GM18858 (cell line): ENCODE data around the gene TEDC1.

Experiments
- ATAC-seq: cut with Tn5 transposase; IDR thresholded peaks from one replicate; pipeline ENCODE4 v1.9.1; 2021; ENCODE audit not compliant: unreplicated experiment

The TEDC1 gene

GRCh38 chr14:105484069-105484996 is 6.7 kb upstream of the TEDC1 start:
- no peak for ATAC-seq

- no peak for ATAC-seq
These were observed 6.1 kb upstream of the TEDC1 start for GRCh38 chr14:105484997-105485393.

GRCh38 chr14:105485739-105486162 is 5.3 kb upstream of the TEDC1 start:
- no peak for ATAC-seq

GRCh38 chr14:105486163-105486973 is 4.7 kb upstream of the TEDC1 start, which contains the start of gene CRIP1:
CRIP1 (plus strand) TSS chr14:105486886; CDS start chr14:105487260, 374 bp downstream.
- ATAC-seq, result no peak

- no peak for ATAC-seq
These were observed 4.0 kb upstream of the TEDC1 start for GRCh38 chr14:105486974-105487448.

GRCh38 chr14:105487449-105487985 is 3.5 kb upstream of the TEDC1 start:
- no peak for ATAC-seq

GRCh38 chr14:105487986-105488777 is 2.9 kb upstream of the TEDC1 start:
- ATAC-seq, result no peak

- ATAC-seq, result no peak
These were observed 2.1 kb upstream of the TEDC1 start for GRCh38 chr14:105488781-105489541.

- ATAC-seq, result no peak
These were observed 1.3 kb upstream of the TEDC1 start for GRCh38 chr14:105489542-105490266.

- peak; percentile 3 for ATAC-seq
These were observed 827 bp upstream of the TEDC1 start for GRCh38 chr14:105490267-105490571.

GRCh38 chr14:105491366-105491973 is 424 bp downstream of the TEDC1 start:
- ATAC-seq, result no peak

- ATAC-seq, result no peak
These were observed 1.3 kb downstream of the TEDC1 start for GRCh38 chr14:105492031-105492970.

GRCh38 chr14:105492971-105493871 is 2.2 kb downstream of the TEDC1 start:
- no peak for ATAC-seq

- ATAC-seq, result no peak
These were observed 3.0 kb downstream of the TEDC1 start for GRCh38 chr14:105493921-105494605.

GRCh38 chr14:105494606-105494929 is 3.5 kb downstream of the TEDC1 start:
- no peak for ATAC-seq
